GM19099 (cell line): ENCODE results near the gene NPIPB8.

Source experiments
- POLR2A ChIP-seq: IDR thresholded peaks from 3 replicates; pipeline ENCODE4 v1.6.1; 2011; ENCODE audit warnings: low read depth; ENCODE audit not compliant: insufficient read length; ENCODE audit errors: extremely low read depth

Gene NPIPB8

DNA sequence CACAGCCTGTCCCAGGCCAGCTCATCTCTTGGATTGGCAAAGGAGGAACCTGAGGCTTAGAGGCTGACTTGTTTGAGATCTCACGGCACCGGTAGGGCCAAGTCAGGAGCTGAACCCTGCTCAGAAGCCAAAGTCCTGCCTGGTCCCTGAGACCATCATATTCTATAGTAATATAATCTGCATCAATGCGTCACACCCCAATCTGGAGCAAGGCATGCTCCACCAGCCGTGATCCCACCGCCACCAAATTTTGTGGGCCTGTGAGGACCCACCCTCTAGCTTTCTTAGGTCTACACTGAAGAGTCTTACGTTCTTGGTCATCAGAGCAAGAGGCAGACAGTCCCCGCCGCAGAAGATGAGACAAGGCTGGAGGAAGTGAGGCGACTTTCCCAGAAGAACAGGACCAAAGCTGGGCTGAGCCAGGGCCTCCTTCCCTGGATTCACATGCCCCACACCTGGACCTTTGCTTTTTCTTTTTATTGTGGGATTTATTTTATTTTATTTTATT, 30.7 kb upstream of the NPIPB8 start:
- no peak for TF ChIP-seq POLR2A

DNA sequence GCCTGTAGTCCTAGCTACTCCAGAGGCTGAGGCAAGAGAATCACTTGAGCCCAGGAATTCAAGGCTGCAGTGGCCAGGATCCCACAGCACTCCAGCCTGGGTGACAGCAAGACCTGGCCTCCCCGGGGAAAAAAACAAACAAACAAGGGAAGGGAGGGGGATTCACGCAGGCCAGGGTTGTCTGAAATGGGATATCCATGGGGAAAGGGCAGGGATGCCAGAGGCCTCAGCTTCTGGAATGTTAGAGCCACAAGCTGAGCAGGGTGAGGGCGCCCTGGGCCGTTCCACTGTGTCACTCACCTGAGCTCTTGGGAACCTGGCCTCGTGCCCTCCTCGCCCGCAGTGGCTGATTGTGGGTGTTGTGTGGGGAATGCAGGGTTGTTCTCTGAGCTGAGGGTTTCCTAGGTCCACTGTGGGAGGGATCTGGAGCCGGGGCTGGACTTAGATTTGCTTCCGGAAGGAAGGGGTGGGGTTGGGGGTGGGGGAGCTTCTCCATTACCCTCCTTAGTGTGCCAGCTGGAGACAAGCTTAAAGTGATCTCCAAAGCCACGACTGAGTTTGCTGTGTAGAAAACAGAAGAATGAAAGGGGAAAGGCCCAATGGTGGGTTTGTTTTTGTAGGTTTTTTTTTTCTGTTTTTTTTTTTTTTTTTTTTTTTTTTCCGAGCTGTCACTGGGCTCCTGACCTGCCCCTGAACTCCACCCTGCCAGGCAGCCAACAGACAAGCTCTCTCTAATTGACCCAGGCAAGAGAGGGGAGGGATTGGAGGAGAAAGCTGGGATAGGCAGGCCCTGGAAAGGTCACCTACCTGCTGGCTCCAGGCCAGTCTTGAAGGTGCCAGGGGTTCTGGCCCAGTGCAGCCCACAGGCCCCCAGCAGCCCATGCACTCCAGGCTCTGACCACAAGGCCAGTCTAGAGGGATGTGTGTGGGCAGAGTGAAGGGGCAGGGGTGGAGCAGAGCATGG, 28.0 kb upstream of the NPIPB8 start, which contains the start of gene SULT1A1:
Gene SULT1A1 (minus strand): TSS at position 414 of the 964 bp plus-strand sequence. CDS start 1,189 bp downstream, outside the sequence.
- no peak for TF ChIP-seq POLR2A

- no peak for TF ChIP-seq POLR2A
These were observed 27.2 kb upstream of the NPIPB8 start for GRCh38 chr16:28610595-28611191.

- no peak for TF ChIP-seq POLR2A
These were observed 21.2 kb upstream of the NPIPB8 start for GRCh38 chr16:28616636-28617035.

- no peak for TF ChIP-seq POLR2A
These were observed 20.0 kb upstream of the NPIPB8 start for GRCh38 chr16:28617874-28618273.

DNA sequence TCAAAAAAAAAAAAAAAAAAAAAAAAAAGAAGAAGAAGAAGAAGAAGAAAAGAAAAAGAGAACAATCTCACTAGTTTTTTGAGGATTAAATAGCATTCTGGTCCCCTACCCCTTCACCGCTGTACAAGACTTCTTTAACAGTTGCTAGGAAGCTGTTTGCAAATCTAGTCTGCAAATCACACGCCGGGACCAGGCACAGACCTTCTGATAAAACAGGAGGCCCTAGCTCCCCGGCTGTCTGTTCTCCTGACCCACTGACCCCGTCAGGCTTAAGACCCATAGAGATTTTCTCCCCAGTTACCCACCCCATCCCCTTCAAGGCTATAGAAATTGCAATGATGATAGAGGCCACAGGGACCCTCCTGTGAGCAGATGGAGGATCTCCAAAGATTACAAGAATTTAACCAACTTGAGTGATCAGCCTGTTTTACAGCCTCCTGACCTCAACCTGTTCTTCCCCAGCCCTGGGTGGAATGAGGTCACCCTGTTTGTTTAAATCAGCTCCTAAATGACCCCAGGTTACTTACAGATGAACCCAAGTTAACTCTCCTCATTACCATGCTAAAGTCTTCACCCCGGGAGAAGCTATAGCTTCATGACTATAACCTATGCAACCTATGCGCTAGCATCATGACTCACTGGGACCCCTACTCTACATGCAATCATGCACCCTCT, 16.2 kb upstream of the NPIPB8 start:
- no peak for TF ChIP-seq POLR2A

DNA sequence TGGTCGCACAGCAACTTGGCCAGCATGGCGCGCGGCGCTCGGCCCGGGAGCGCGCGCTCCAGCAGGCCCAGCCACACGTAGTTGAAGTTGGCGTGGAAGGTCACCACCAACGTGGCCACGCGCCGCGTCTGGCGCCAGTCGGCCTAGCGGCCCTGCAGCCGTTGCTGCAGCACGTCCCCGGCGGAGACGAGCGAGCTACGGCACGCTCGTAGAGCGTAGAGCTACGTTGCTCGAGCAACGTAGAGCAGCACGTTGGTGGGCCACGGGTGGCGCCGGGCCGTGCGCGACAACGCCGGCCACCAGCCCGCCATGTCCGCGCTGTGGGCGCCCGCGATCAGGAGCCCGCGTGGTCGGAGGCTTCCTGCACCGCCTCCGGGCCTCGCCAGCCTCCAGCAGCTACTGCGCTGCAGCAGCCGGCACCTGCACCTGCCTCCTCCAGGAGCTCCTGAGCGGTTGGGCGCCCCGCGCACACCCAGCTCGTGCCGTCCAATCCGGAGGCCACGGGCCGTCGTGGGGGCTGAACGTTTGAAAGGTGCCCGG, 14.6 kb upstream of the NPIPB8 start:
- TF ChIP-seq POLR2A: no peak
